ENCODE measurements around the gene HES2.

Gene HES2

GRCh38 chr1:6408023-6408422 lies 11.7 kb downstream of the HES2 start:
- ATAC-seq, result no peak
- TF ChIP-seq CSDC2 (CRISPR knock-in tag; IDR thresholded peaks at IDR 0.05), result no peak
- TF ChIP-seq ZNF70 (CRISPR knock-in tag; IDR thresholded peaks at IDR 0.05), result no peak
- TF ChIP-seq ZFP3 (CRISPR knock-in tag; IDR thresholded peaks at IDR 0.05), result no peak
- no peak for TF ChIP-seq PATZ1 (CRISPR knock-in tag; IDR thresholded peaks at IDR 0.05; ENCODE audit: borderline replicate concordance)
- TF ChIP-seq TCF4 (CRISPR knock-in tag; IDR thresholded peaks at IDR 0.05; ENCODE audit: borderline replicate concordance), result no peak
- TF ChIP-seq OSR1 (CRISPR knock-in tag; IDR thresholded peaks at IDR 0.05), result no peak
- TF ChIP-seq TSHZ2 (CRISPR knock-in tag; IDR thresholded peaks at IDR 0.05), result no peak
- no peak for TF ChIP-seq CREB5 (CRISPR knock-in tag; IDR thresholded peaks at IDR 0.05; ENCODE audit: low read depth)
- no peak for TF ChIP-seq ZNF8 (CRISPR knock-in tag; IDR thresholded peaks at IDR 0.05)
- no peak for TF ChIP-seq ZFP30 (CRISPR knock-in tag; IDR thresholded peaks at IDR 0.05)
- no peak for TF ChIP-seq CSRNP3 (CRISPR knock-in tag; IDR thresholded peaks at IDR 0.05)
- no peak for TF ChIP-seq ZNF565 (CRISPR knock-in tag; conservative IDR thresholded peaks at IDR 0.05; ENCODE audit: low read depth)
- no peak for TF ChIP-seq RARB (CRISPR knock-in tag; IDR thresholded peaks at IDR 0.05)
- TF ChIP-seq ARNTL (CRISPR knock-in tag; IDR thresholded peaks at IDR 0.05; ENCODE audit: borderline replicate concordance, low read depth), result no peak
- no peak for TF ChIP-seq SNAI2 (CRISPR knock-in tag; IDR thresholded peaks at IDR 0.05)
- TF ChIP-seq BACH2 (CRISPR knock-in tag; IDR thresholded peaks at IDR 0.05; ENCODE audit: borderline replicate concordance), result no peak
- TF ChIP-seq TOX (CRISPR knock-in tag; IDR thresholded peaks at IDR 0.05; ENCODE audit: borderline replicate concordance), result no peak
- no peak for TF ChIP-seq ESRRG (CRISPR knock-in tag; IDR thresholded peaks at IDR 0.05)

GRCh38 chr1:6401673-6402072 lies 18.0 kb downstream of the HES2 start:
- TF ChIP-seq ZNF565 (CRISPR knock-in tag; conservative IDR thresholded peaks at IDR 0.05; ENCODE audit: low read depth) (no peak), CREB5 (CRISPR knock-in tag; IDR thresholded peaks at IDR 0.05; ENCODE audit: low read depth) (no peak), ARNTL (CRISPR knock-in tag; IDR thresholded peaks at IDR 0.05; ENCODE audit: borderline replicate concordance, low read depth) (no peak), CSDC2 (CRISPR knock-in tag; IDR thresholded peaks at IDR 0.05) (no peak), ZC3H10 (CRISPR knock-in tag; IDR thresholded peaks at IDR 0.05) (no peak), RARB (CRISPR knock-in tag; IDR thresholded peaks at IDR 0.05) (no peak), ISL1 (CRISPR knock-in tag; IDR thresholded peaks at IDR 0.05) (no peak), CSRNP3 (CRISPR knock-in tag; IDR thresholded peaks at IDR 0.05) (no peak), ZNF70 (CRISPR knock-in tag; IDR thresholded peaks at IDR 0.05) (no peak), PATZ1 (CRISPR knock-in tag; IDR thresholded peaks at IDR 0.05; ENCODE audit: borderline replicate concordance) (no peak), POU6F1 (CRISPR knock-in tag; IDR thresholded peaks at IDR 0.05; ENCODE audit: borderline replicate concordance, low read depth) (no peak), ZFP30 (CRISPR knock-in tag; IDR thresholded peaks at IDR 0.05) (no peak), BACH2 (CRISPR knock-in tag; IDR thresholded peaks at IDR 0.05; ENCODE audit: borderline replicate concordance) (no peak)
- no peak for ATAC-seq

Data from SK-N-SH treated with all-trans-retinoic acid at 6 μM for 48 hours (cell line).